ENCODE results near the gene XPO6.

DNA sequence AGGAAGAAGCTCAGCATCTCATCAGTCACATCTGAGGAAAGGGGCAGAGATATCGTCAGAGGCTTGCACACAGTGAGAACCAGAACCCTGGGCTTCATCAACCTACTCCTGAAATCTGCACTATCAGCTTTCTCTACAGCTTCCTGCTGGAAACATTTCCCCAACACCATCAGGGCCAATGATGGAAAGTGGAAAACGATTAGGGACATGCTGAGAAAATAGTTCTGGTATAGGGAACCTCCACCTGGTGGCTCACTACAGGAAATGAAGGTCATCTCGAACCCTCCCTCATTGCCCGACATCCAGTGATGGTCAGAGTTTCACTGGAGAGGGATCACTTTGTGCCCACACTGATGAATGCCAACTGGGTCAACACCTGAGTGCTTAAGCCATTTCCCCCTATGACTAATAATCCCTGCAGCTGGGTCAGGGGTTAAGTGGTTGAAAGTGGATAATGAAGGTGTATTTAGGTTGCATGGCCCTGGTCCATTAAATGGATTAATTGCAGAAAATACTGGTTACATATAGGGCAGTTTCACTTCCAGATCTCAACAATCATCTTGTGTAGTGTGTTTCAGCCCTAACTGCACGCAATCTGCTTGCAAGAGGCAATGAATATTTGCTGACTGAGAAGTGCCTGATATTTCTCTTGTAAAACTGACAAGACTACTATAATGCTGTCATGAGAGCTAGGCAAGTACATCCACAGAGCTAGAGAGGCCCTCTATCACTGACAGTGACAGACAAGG is 105.1 kb downstream of the XPO6 start:
- TF ChIP-seq CTCF (optimal IDR thresholded peaks at IDR 0.05 in 1 of 3, IDR thresholded peaks at IDR 0.05 in 1 of 3, conservative IDR thresholded peaks at IDR 0.05 in 1 of 3; ENCODE audit: extremely low read depth in 1 of 3, insufficient read depth in 2 of 3, low read length in 3 of 3) (no peak), EZH2 (IDR thresholded peaks at IDR 0.05; ENCODE audit: low read length) (no peak)
